Activated CD4-positive, alpha-beta T cell treated with anti-CD3 and anti-CD28 coated beads, Interleukin-2, amount 50 U/mL, for 16 hours (primary cell): ENCODE results near the gene NAA11.

Source experiments
- DNase-seq: peaks from one replicate; pipeline ENCODE4 v3.0.0-alpha.2; 2020

The NAA11 gene

GRCh38 chr4:79325864-79326328 lies at the start of gene NAA11:
TSS of gene NAA11 (minus strand) at chr4:79326061. CDS start at chr4:79325877, 184 bp downstream.
- DNase-seq: no peak

GRCh38 chr4:79370026-79370425 lies 44.2 kb upstream of the NAA11 start:
- no peak for DNase-seq

GRCh38 chr4:79367096-79367495 lies 41.2 kb upstream of the NAA11 start:
- DNase-seq: no peak

GRCh38 chr4:79366422-79366821 lies 40.6 kb upstream of the NAA11 start:
- DNase-seq: no peak

- DNase-seq: no peak
Observed at GRCh38 chr4:79364061-79364460, 38.2 kb upstream of the NAA11 start.

- no peak for DNase-seq
Observed at GRCh38 chr4:79362626-79363025, 36.8 kb upstream of the NAA11 start.

- no peak for DNase-seq
Observed at GRCh38 chr4:79360006-79360405, 34.1 kb upstream of the NAA11 start.

- DNase-seq: no peak
Observed at GRCh38 chr4:79358438-79358837, 32.6 kb upstream of the NAA11 start.

GRCh38 chr4:79357365-79357764 lies 31.5 kb upstream of the NAA11 start:
- DNase-seq: no peak

- no peak for DNase-seq
Observed at GRCh38 chr4:79353075-79353474, 27.2 kb upstream of the NAA11 start.

- no peak for DNase-seq
Observed at GRCh38 chr4:79348405-79348804, 22.5 kb upstream of the NAA11 start.

GRCh38 chr4:79341893-79342653 lies 16.2 kb upstream of the NAA11 start:
- no peak for DNase-seq

- DNase-seq: no peak
Observed at GRCh38 chr4:79340568-79340967, 14.7 kb upstream of the NAA11 start.

- no peak for DNase-seq
Observed at GRCh38 chr4:79338148-79338547, 12.3 kb upstream of the NAA11 start.

GRCh38 chr4:79334783-79335182 lies 8.9 kb upstream of the NAA11 start:
- no peak for DNase-seq

- no peak for DNase-seq
Observed at GRCh38 chr4:79334341-79334740, 8.5 kb upstream of the NAA11 start.

GRCh38 chr4:79331126-79331876 lies 5.4 kb upstream of the NAA11 start:
- no peak for DNase-seq

- no peak for DNase-seq
Observed at GRCh38 chr4:79330720-79331119, 4.9 kb upstream of the NAA11 start.

GRCh38 chr4:79325436-79325835 lies 425 bp downstream of the NAA11 start:
- DNase-seq: no peak

- DNase-seq: no peak
Observed at GRCh38 chr4:79319975-79320374, 5.9 kb downstream of the NAA11 start.

- no peak for DNase-seq
Observed at GRCh38 chr4:79317711-79318110, 8.2 kb downstream of the NAA11 start.

- DNase-seq: no peak
Observed at GRCh38 chr4:79315891-79316290, 10.0 kb downstream of the NAA11 start.

GRCh38 chr4:79311279-79311678 lies 14.6 kb downstream of the NAA11 start:
- no peak for DNase-seq

- no peak for DNase-seq
Observed at GRCh38 chr4:79308971-79309370, 16.9 kb downstream of the NAA11 start.
